GM21786 (cell line): Measurements from ENCODE around the gene NCKAP5.

Source experiments
- ATAC-seq: cut with Tn5 transposase; IDR thresholded peaks from one replicate; pipeline ENCODE4 v1.9.1; 2021; ENCODE audit not compliant: unreplicated experiment

Gene NCKAP5

GRCh38 chr2:132697556-132698205, 870.6 kb downstream of the NCKAP5 start:
- ATAC-seq: no peak

GRCh38 chr2:132692816-132693215, 875.4 kb downstream of the NCKAP5 start:
- ATAC-seq: no peak

GRCh38 chr2:132691556-132691955, 876.7 kb downstream of the NCKAP5 start:
- no peak for ATAC-seq

- no peak for ATAC-seq
Observed at GRCh38 chr2:132690664-132691303, 877.5 kb downstream of the NCKAP5 start.

GRCh38 chr2:132681766-132682165, 886.5 kb downstream of the NCKAP5 start:
- ATAC-seq: no peak

GRCh38 chr2:132680544-132680943, 887.7 kb downstream of the NCKAP5 start:
- no peak for ATAC-seq

- no peak for ATAC-seq
Observed at GRCh38 chr2:132678483-132678882, 889.8 kb downstream of the NCKAP5 start.

- ATAC-seq: no peak
Observed at GRCh38 chr2:132677661-132678060, 890.6 kb downstream of the NCKAP5 start.

- no peak for ATAC-seq
Observed at GRCh38 chr2:132676999-132677398, 891.3 kb downstream of the NCKAP5 start.

GRCh38 chr2:132671151-132671835, 897.0 kb downstream of the NCKAP5 start:
- ATAC-seq: no peak

- ATAC-seq: no peak
Observed at GRCh38 chr2:132670496-132671150, 897.6 kb downstream of the NCKAP5 start.

- no peak for ATAC-seq
Observed at GRCh38 chr2:132669908-132670495, 898.3 kb downstream of the NCKAP5 start, which contains the start of gene LYPD1. TSS of gene LYPD1 (minus strand) at chr2:132670205. CDS start at chr2:132669932, 273 bp downstream.

- no peak for ATAC-seq
Observed at GRCh38 chr2:132668987-132669907, 899.0 kb downstream of the NCKAP5 start.

- ATAC-seq: no peak
Observed at GRCh38 chr2:132668189-132668823, 900.0 kb downstream of the NCKAP5 start.

- no peak for ATAC-seq
Observed at GRCh38 chr2:132667706-132668105, 900.6 kb downstream of the NCKAP5 start.

GRCh38 chr2:132665401-132666140, 902.7 kb downstream of the NCKAP5 start:
- no peak for ATAC-seq

GRCh38 chr2:132664096-132664495, 904.2 kb downstream of the NCKAP5 start:
- no peak for ATAC-seq

- ATAC-seq: no peak
Observed at GRCh38 chr2:132662732-132663131, 905.5 kb downstream of the NCKAP5 start.

GRCh38 chr2:132659331-132659730, 908.9 kb downstream of the NCKAP5 start:
- no peak for ATAC-seq
